Medulla oblongata (tissue), 1 donor: ENCODE results near the gene ZMIZ1.

ENCODE experiments used
- DNase-seq: peaks from one replicate; pipeline ENCODE4 v3.0.0-alpha.2; 2015; ENCODE audit errors: extremely low spot score

ZMIZ1 gene

DNA sequence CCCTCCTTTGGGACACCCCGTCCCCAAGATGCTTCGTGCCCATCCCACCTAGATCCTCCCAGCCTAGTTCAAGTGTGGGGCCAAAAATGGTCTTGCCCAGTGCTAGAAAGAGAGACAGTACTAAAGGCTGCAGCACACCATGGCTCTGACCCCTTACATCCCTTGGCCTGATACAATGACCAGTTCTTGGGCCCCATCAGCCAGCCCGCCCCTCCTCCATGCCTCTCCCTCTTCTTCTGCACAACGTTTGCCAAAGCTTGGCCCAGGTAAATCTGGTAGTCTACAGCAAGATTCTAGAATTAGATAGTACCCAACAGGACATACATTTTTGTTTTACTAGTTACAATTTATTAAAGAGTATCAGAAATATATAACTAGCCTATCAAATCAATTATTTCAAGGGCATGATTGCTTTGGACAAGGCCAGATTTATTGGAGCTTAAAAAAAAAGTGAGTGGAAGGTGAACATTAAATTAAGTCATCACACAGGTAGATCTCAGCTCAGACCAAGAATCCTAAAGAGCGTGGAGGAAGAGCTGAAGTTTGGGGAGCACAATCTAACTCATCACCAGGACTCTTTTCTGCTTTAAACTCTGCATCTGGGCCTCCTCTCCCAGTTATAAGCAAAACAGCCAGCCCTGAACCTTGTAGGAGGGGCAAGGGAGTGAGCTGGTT lies 69.8 kb downstream of the ZMIZ1 start:
- DNase-seq: no peak

DNA sequence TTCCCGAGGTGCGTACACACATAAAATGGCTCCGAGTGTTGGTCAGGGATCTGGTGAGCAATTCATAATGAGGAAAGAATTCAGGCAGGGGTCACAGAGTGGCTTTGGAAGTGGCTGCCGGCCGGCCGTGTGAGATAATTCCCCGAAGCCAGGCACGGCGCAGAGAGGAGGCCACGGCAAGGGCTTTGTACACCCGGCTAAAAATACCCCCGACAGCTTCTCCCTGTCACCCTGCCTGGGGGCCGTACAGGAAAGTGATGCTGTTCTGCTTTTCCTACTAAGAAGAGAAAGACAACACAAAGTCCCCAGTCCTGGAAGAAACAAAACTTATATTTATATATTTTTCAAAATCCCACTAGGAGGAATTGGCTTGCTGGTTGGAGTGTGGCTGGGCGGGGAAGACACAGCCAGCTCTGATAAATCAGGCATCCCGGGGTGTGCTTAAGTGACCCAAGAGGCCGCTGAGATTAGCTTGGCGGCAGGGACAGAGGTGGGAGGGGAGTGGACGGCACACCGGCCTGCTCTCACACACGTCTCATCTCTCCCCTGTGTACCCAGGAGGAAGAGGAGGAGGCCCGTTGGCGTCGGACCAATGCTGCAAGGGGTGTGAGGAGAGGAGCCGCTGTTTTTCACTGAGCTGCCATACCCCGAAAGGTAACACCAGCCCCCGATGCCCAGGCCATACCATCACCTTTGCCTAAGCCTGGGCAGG lies 70.5 kb downstream of the ZMIZ1 start:
- DNase-seq: peak; percentile 46

DNA sequence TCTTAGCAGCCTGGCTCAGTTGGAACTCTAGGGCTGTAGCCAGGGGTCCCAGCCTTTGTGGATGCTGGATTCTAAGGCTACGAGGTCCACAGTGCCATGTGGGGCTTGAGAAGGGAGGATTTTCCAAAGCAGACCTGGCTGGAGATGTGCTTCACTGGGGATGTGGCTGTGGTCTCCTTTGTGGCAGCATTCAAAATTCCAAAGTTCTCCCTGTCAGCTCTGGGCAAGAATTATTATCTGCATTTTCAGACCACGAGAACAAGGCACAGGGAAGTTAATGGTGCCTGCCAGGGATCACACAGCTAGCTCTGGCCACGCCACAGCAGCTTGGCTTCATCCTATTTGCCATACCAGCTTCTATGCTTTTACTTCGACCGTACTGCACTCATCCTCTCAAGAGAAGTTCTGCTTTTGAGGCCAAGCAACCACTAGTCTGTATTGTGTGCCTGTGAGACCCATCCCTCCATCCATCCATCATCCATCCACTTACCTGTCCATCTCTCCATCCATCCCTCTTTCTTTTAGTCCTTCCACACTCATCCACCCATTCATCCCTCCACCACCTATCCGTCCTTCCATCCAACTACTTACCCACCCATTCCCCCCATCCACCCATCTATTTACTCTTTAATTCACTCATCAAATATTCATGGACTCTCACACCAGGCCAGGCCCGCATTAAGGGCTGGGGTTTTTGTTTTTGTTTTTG lies 71.5 kb downstream of the ZMIZ1 start:
- DNase-seq: no peak

DNA sequence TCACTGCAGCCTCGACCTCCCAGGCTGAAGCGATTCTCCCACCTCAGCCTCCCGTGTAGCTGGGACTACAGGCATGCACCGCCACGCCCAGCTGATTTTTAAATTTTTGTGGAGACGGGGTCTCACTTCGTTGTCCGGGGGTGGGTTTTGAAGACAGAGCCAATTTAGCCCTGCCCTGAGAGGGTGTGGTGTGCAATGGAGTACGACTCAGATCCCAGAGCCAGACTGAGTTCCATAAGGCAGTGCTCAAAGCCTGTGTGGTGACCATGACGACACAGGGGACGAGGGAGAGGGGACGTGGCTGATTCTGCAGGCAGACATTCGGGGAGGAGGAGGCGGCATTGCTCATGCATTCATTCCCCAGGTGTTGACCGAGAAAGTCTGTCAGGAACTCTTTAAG lies 72.1 kb downstream of the ZMIZ1 start:
- DNase-seq: no peak

DNA sequence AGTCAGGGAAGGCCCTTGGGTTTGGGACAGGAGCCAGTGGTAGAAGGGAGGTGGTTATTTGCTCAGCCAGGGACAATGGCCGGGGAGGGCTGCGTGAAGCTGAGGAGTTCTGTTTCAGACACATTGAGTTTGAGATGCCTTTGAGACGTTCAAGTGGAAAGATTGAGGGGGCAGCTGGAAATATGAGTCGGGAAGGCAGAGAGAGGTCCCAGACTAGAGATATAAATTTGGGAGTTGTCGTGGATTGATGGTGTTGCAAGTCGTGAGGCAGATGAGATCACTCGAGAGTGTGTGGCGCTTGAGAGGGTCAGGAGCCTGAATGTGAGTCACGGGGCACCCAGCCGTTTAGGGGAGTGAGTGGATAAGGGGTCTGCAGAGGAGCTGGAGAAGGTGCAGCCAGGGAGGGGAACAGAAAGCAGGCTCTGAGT lies 73.3 kb downstream of the ZMIZ1 start:
- no peak for DNase-seq

DNA sequence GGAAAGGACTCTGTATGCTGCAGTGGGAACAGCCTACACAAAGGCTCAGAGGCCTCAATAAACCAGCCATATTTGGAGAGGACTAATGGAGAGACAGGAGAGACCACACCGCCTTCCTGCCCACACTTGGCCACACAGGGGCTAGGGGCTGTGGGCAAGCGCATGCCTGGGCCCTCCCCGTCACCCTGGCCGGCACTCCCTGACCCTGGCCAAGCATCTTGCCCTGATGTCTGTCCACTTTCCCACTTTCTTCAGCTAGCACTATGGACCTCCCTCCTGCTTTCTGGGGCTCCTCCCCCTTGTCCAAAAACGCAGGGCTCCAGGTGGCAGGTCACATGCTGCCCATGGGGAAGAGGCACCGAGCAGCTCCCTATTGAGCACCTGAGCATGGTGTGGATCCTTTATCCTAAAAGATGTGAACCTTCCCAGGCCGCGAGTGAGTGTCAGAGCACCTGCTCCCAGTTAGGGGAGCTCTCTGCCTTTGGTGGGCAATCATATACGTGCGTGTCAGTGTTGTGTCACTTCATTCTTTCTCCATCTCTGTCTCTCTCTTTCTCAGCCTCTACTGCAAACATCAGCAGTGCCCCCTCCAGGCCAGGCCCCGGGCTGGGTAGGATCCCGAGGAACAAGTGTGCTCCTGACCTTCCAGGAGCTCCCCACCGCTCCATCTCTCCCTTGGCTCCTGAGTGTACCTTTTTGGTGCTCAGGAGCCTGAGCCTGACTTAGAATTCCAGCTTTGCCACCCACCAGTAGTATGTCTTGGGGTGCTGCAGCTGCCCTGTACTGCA lies 74.0 kb downstream of the ZMIZ1 start:
- DNase-seq: no peak

DNA sequence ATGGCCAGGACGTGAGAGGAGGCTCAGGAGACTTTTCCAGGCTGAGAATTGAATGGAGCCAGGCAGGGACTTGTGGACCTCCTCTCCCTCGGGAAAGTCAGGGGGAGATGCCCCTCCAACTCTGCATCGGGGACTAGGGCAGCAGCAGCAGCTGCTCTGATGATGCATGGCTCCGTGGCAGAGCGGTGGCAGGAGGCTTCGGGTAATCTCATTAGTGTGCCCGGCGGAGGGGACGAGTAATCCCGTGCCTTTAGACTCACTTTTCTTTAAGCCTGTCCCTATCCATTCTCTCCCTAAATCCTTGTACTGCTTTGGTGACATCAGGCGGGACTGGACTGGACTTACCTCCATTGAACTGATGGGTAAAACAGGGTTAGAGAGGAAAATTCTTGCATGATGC lies 75.1 kb downstream of the ZMIZ1 start:
- no peak for DNase-seq

DNA sequence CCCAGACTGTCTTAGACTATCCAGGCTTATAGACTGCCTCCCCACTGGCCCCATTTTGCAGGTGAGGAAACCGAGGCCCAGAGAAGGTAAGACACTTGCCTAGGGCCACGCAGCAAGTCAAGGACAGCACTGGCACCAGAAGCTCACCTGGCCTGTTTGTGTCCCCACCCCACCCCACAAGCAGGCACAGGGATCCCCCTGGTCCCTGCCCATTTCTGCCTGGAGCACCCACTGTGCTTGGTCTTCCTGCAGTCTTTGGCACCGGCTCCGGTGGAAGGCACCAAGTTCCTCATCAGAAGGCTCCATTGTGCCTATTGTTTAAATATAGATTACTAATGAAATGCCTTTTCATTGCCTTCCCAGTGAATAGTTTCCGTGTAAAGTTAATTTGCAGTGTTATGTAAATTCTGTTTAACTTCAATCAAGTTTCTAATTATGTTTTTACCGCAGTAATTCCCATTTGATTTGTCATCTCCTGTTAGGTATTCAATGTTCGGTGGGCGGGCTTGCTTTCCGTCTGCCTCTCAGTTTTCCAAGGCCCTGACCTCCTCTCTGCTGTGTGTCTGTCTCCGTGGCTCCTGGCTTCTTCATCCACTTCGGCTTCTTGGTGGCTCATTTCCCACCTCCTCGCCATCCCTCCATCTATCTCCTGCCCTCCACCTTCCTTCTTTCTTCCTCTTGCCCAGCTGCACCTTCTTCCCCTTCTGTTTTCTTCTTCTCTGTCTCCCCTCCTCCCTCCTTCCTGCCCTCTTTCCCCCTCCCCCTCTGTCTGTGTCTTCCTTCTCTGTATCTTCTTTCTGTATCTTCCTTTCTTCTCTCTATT lies 75.8 kb downstream of the ZMIZ1 start:
- peak; percentile 60 for DNase-seq

DNA sequence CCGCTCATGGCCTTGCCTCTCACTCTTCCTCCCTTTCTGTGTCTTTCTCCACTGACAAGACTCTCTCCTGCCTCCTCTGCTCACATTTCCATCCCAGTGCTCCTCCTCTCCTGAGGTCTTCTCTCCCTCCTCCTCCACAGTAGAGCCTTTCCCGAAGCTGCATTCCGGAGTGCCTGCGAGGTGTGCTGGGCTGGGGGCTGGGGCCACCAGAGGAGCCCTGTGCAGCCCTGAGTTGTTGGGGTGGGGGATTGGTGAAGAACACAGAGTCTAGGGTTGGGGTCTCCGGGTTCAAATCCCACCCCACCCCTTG lies 76.4 kb downstream of the ZMIZ1 start:
- DNase-seq: no peak

DNA sequence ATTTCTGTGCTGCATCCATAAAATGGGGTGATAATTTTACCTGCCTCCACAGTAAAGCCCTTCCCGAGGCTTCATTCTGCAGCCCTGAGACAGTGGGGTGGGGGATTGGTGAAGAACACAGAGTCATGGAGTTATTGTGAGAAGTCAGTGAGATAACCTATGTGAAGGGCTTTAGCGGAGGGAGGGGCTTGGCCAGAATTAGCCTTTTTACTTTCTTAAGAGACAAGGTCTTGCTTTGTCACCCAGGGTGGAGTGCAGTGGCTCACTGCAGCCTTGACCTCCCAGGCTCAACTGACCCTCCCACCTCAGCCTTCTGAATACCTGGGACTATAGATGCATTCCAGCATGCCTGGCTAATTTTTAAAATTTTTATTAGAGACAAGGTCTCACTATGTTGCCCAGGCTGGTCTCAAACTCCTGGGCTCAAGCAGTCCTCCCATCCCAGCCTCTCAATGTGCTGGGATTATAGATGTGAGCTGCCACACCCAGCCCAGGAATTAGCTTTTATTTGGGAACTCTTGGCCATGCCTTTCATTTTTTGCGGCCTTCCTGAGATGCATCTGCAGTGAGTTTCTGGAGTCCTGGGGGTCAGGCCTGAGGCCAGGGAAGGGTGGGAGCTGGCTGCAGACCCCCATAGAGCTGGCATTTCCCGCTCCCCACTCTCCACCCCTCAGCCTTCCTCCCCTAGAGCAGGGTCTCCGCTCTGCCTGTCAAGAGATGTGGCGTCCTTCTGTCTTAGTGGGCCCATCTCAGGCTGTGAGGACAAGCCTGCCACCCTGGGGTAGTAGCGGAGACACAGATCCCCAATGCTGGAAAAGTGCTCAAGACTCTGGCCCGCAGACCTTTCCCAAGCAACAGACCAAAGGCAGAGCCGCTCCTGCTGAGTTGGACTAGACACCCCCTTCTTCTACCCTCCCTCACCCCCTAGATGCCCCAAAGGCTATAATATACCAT lies 77.0 kb downstream of the ZMIZ1 start:
- peak; percentile 27 for DNase-seq

DNA sequence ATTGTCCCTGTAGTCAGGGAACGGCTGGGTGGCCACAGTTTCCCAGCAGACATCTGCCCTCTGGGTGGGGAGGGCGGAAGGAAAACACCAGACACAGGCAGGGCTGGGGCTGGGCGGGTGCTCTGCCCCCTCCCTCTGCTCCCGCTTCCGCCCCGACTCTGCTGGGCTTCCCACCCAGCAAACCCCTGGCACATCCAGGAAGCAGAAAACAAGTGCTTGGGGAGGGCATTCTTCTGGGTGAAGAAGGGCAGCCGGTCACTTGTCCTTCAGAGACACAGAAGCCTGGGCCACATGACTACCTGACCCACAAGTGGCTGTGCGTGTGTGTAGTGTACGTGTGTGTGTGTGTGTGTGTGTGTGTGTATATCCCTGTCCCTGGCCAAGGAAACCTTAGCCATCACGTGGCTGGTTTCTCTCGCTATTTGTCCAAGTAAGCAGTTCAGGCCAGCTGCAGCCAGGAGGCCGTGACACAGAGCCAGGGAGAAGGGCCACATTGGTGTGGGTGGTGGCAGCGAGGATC lies 77.9 kb downstream of the ZMIZ1 start:
- DNase-seq: peak; percentile 91

DNA sequence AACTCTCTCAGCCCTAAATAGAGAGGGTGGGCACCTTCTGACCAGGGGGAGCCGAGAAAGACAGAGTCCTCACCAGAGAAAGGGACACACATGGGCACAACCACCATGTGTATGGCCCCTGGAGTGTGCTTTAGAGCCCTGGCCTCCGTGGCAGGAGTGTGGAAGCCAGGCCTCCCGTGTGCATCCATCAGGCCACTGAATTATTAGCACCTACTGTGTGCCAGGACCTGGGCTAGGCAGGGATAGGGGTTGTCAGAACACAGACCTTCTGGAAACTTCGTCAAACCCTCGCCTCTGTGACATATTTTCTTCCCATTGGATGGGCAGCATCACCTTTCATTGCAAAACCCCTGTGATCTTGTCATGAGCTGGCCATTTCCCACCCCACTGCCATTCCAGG lies 78.5 kb downstream of the ZMIZ1 start:
- DNase-seq: no peak

DNA sequence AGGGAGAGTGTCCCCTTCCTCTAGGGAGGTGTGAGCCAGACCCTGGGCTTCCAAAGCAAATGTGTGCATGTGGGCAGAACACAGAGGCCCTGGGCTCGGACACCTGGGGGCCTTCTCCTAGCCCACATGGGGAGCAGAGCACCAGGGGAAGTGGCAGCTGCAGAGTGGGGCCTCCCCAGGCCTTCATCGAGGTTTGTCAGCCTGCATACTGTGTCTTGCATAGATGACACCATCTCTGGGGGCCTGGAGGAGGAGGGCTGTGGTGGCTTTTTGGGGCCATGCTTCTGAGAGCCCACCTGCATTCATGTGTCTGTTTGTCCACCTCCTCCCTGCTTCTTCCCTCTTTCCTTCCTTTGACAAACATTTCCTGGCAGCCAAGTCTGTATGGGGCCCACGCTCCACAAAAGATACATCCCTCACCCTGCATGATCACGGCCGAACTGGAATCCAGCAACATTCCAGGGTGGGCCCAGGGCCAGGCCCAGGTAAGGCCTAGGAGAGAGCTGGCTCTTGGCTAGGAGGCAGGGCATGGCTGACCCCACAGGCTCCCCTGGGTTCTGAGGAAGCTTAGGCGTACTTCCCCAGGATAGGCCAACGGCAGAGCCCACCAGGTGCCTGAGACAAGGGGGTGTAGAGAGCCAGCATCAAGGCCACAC lies 79.2 kb downstream of the ZMIZ1 start:
- DNase-seq: no peak

DNA sequence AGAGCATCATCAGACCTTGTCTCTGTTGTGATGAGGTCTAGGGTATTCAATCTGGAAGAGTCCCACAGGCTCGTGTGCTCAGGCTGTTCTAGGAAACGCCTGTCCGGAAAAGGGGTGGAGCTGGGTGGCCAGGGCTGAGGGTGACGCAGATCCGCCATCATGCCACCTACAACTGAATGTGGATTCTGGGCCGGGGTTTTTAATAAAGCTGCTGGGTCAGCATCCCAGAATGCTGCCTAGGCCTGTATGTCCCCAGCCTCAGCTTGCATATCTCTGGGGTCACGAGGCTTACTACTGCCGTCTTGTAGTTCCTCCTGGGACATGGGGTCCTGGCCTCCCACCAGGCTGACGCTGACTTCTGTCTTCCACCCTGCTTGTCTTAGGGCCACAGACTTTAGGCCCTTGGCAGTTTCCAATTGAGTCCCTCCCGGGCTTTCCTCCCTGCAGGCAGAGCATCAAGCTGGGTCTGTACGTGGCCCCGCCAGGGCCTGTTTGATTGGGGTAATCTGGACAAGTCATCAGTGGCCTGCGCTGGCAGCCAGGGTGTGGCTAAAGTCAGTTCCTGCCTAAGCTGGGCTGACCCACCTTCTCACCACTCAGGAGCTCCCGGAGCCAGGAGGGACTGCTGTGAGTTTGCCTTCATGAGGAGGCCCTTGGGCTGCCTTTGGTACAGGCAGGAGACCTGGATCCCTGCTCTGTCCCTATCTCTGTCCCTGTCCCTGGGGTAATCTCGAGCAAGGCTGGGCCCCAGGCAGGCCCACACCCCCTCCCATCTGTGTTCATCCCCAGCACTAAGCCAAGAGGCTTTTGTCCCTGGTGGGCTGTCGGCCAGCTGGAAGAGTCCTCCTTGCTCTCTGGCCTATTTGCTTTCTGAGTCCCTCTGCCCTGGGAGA lies 79.9 kb downstream of the ZMIZ1 start:
- peak; percentile 95 for DNase-seq

DNA sequence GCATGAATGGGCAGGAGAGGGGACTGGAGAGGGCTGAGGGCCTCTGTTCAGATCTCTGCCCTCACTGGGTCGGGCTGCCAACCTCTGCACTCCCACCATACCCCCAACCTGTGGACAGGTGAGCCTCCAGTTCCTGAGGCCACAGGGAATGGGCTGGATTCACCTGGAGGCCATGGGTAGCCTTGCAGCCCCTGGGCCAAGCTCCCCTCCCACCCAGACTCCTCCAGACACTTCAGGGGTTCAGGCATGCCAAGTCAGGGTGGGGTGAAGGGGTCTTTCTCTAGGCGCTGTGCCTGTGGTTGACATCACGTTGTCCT lies 80.5 kb downstream of the ZMIZ1 start:
- no peak for DNase-seq

DNA sequence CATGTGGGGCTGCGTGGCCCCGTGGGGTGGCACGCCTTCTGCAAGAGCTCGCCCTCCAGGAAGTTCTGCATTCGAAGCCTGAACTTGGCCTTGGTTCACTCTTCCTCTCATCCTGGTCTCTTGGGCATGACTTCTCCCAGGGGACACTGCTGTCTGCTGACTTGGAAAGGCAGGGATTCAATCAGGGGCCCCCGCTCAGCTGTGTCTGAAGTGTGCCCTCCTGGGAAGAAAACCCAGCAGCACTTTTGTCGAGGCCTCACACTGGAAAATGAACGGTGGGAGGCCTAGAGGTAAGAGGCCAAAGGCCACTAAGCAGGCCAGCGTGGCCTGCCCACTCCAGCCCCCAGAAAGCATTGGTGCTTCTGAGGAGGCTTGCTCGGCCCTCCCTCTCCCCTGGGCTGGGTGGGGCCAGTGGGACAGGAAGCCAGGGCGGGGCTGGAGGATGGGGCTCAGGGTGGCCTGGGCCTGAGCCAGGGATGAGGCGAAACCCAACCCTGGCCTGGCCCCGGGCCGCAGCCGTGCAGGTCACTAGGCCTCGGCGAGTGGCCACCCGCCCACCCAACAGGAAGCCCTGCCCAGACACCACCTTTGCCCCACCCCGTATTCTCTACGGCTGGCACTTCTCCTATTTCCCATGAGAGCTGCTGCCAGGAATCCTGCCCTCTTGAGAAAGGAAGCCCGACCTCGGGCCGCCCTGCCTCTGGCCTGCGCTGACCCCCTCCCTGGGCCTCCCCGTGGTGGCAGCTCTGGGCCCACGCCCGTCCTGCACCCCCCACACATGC lies 81.1 kb downstream of the ZMIZ1 start:
- DNase-seq: peak; percentile 23

DNA sequence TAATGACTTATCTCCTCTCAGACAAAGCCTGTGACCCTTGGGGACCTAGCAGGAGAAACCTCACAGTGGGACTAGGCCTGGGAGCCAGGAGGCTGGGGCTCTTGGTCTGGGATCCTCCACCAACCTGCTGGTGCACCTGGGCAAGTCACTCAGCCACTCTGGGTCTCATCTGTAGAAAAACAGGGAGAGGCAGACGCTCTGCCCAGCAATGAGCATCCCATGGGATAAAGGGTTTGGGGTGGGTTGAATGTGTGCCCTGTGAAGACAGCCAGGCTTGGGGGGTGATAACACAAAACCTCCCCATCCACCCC lies 81.6 kb downstream of the ZMIZ1 start:
- DNase-seq: no peak

DNA sequence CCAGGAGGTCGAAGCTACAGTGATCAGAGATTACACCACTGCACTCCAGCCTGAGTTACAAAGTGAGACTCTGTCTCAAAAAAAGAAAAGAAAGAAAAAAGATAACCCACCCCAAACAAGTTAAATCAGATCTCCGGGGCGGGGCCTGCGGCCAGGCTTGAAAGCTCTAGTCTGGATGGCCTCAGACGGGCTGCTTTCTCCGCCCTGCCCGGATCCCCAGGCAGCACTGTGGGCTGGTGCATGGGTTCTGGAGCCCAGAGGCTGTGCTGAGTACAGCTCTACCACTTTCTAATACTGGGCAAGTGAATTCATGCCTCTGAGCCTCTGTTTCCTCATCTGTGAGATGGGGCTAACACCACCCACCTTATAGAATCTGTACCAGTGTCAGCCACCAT lies 83.7 kb downstream of the ZMIZ1 start:
- DNase-seq: no peak
